Right lung (tissue), 5 donors: ENCODE results near the gene DTHD1. TPM values are rescaled to one million over a fixed set of nuclear protein-coding genes. Genes with fewer than 3 reads are reported as not detected.

Experiments
- DNase-seq, 2 donors: peaks; one replicate each; pipeline ENCODE4 v3.0.0-alpha.2; 2013
- polyA plus RNA-seq, 5 donors: library from polyadenylated mRNA; unstranded; fragments of 120-200 nt; gene quantifications; one replicate each; pipeline versions ENCODE4 v1.2.1 to v1.2.3, GENCODE V29; 2013; ENCODE audit warnings: inconsistent platforms in 1 of 5, low replicate concordance in 1 of 5; ENCODE audit not compliant: insufficient read length in 5 of 5, insufficient read depth in 1 of 5

Gene DTHD1
- polyA plus RNA-seq, 5 donors = 0.74 to 6.2 (median 4.6) TPM

DNA sequence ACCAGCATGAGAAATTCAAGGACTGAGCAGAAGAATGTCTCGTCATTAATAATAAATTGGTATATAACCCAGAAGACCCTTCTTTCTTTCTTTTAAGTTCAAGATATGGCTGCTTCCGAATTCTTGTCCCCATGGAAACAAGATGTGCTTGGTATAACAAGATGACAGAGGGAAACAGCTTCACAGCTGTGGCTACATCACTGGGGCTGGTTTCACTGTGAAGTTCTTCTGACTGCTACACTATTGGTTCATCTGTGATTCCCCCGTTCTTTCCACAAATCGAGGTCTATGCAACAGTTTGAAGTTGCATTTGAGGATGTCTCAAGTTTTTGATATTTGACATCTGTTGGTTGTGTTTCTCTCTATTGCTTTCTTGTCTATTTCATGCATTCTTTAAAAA lies 12.3 kb upstream of the DTHD1 start:
- DNase-seq = no peak

DNA sequence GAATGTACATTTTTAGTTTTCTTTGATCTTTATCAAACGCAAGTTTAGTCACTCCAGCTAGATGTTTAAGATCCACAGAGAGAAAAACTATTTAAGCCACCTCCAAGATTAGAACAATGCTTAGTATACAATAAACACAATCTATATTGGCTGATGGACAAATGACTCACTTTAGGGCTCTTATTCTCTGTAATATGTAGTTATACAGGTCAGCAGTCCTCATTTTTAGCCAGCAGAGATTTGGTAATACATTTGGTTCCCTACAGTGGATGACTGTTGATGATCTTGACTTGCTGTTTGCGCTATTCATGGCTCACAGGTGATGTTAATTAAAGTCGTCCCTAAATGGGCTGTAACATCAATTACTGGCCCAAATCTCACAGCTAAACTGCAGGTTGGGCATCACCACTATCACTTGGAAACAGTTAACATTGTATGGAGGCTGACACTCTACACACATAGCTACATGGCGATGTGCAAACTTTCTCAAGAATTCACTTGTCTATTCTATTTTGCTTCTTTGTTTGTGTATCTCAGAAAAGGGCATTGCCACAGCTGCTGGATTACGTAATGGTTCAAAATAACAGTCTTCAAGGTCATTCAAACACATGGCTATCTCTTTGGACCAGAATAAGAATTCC lies 11.8 kb upstream of the DTHD1 start:
- DNase-seq = no peak

DNA sequence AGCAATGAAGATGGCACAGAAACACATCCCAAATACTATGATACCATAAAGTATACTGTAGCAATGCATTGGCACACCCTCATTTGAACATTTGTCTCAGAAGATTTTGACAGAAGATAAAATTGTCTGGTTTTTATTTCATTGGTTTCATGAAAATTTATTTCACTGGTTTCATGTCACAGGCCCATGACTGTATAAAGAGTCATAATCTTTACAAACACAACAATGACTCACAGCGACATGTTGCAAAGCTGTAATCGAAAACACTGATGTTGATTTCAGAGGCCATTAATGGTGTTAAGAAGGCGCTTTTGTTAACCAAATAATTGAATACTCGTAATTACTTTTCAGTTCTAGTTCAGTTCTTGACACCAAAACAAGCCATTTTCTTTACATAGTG lies 8.1 kb upstream of the DTHD1 start:
- DNase-seq = no peak

DNA sequence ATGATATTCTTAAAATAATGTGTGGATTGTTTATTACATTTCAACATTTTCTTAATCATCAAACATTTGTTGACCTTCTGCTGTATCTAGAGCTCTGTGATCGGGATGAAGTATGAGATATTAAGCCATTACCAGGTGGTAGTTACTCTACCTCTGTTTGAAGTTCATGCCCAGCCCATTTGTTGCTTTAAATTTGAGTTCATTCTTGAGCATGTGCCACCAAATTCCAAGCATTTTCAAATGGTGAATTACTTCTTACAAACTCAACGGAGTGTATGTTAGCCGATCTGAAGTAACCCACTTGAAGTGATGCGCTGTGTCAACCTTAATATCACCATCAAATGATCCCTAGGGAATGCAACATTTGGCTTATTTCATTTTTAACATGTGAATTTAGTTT lies 7.3 kb upstream of the DTHD1 start:
- DNase-seq = no peak

DNA sequence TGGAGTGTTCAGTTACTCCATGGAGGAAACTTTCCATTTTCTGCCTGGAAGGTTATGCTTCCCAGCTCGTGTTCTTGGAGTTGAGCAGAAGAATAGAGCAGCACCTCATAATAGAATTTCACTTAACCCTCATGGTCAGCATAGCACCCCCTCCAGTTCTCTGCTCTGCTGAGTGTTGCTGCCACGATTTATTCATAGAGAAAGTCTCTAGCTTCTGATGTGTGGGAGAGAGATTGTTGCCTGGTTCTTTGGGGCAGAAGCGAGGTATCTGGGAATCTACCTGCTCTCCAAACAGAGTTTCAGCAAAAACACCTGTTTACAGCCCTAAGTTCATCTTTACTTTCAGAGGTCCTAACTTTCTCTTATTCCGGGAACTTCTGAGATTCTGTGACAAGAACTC lies 3.9 kb upstream of the DTHD1 start:
- no peak for DNase-seq

DNA sequence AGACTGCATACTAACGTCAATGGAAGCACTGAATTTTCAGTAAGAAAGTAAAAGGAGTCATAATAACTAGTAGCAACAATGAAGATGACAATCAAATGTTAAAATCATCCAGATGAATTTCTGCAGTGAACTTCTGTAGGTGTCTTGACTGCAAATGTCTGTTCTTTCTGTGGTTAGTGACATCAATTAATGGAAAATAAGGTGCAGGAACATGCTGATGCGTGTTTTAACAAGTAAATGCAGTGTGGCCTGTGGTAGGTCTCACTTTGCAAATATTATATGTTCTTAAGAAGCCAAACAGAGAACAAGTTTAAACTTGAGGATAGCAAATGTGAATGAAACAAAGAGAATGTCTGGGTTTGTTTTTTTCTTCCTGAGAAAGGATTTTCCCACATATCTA lies 2.6 kb upstream of the DTHD1 start:
- DNase-seq = no peak

DNA sequence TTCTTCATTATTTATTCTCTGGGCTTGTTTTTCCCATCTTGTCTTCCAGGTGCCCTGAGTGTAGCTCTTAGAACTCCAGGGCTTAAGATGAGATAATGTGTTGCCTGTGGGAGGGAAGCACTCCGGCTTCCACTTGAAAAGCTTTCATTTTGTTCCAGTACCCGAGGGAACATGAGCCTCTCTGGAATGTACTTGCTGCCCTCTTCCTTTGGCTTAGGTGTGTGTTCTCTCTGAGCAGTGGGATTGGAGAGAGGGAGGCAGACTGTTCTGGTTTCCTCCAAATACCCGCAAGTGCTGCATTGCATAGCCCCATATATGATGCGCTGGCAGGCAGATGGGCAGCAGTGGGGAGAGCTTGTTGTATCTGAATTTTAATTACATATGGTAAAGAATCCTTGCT lies 861 bp upstream of the DTHD1 start:
- DNase-seq = no peak

DNA sequence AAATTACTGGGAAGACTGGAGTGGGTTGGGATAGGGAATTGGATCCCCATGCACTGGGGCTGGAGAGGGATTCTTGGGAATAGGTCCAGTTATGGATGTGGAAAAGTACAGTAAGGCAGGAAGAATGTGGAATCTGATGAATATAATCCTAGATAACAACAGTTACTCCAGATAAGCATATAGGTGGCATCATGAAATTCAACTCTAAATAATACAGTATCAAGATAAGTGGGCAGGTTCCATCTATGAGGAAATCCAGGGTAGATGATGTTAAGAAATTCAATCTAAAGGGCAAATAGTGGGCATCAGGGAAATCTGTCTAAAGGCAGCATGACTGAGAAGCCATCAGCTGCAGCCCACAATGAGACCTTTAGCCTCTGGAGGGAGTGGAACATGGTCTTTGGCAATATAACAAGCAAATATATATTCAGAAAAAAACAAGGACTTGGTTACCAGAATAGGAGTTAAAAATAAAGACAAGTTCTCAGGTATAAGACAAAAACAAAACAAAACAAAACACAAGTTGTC lies 1.2 kb downstream of the DTHD1 start:
- no peak for DNase-seq

DNA sequence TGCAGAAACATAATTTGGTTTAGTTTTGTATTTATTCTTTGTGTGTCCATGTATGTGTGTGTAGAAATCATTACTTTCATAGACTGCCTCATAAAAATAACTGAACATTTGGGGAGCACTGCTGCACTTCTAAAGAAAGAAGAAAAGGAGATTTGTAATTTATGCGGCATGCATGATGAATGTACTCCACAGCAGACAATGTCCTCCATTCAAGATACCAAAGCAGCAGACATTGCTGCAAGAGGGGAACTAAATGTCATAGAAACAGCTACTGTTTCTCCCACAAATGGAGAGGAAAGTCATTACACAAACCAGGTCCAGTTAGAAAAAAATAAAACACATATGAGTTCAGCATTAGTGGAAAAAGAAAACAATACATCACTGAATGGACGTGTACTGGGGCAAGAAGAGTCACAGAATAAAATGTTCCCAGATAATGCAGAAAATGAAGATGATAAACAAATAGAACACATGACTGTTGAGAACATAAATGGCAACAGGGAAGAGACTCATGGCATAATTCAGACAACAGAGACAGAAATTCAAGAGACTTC lies 2.6 kb downstream of the DTHD1 start:
- DNase-seq = no peak

DNA sequence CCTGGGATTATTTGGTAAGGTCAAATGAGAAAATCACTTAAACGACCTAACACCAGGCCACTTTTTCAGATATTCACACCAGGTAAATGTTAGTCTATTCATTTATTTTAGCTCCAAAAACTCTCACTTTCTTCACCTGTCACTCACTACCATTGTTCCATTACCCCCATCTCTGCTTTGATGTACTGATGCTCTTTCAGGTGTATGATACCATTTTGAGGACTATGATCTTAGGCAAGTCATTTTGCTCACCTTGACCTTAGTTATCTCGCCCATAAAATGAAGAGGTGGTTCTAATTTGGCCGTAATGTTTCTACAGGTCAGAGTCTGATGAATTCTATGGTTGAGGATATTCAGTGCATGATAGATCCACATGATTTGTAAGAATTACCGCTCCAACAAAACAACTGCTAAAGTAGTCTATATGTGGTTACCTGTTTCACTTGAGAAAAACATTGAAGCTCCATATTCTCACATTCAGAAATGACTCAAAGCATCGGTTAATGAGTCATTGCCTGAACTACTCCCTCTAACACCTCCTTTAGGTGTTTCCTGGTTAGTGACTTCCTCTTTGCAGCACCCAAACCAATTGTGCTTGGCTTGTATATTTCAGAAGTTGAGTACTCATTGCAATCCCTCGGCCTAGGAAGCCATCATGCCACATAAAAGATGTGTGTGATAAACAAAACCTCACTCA lies 4.5 kb downstream of the DTHD1 start:
- no peak for DNase-seq

DNA sequence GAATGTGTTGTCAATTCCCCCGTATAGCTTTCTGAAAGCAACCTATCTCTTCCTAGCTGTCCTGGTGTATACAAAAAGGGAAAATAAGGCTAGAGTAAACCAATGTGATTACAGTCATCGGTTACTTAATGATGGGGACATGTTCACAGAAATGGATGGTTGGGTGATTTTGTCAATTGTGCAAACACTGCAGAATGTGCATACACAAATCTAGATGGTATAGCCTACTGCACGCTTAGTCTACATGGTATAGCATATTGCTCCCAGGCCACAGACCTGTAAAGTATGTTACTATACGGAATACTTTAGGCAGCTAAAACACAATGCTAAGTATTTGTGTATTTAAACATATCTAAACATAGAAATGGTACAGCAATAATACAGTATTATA lies 5.1 kb downstream of the DTHD1 start:
- DNase-seq = no peak

DNA sequence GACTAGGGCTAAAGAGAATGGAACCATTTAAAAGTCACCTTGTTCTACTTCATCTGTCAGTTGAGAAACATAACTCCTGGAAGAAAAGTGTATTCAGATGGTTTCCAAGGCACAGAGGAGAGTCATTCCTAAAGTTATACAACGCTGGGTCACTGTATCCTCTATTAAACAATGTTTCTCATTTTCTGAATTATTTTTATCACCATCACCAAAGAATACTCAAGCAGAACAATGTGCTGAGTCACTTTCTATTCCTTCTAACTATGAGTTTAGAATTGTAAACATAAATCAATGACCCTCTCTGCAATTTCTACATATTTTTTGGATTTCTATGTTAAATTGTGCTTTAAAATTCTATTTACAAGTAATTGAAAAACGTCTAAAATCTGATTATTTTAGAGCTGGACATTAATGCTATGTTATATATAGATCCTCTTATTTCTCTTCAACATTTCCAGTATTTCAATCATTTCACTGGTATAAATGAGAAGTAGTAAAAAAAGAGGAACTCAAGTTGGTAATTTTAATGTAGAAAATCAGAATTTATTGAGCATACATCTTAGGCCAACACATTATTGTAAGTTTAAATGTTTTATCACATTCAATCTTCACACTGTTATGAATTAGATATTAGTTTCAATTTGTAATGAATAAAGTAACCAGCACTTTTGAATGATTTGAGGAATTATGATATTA lies 7.5 kb downstream of the DTHD1 start:
- no peak for DNase-seq

DNA sequence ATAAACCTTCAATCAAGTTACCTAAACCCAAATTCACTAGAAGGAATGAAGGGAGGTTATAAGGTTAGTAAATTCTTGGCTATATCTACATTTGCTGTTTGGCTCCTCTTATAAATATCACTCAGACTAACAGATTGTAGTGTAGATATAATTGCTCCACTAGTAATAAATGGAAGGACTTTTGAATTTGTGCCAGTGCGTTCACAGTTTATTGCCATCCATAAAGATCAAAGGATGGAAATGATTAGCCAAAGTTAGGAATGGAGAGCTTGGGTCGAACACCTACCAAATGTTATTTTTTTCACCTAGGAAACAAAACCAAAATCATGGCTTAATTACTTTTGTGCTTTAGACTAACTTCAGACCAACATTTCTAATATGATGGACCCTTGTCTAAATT lies 9.2 kb downstream of the DTHD1 start:
- DNase-seq = no peak

DNA sequence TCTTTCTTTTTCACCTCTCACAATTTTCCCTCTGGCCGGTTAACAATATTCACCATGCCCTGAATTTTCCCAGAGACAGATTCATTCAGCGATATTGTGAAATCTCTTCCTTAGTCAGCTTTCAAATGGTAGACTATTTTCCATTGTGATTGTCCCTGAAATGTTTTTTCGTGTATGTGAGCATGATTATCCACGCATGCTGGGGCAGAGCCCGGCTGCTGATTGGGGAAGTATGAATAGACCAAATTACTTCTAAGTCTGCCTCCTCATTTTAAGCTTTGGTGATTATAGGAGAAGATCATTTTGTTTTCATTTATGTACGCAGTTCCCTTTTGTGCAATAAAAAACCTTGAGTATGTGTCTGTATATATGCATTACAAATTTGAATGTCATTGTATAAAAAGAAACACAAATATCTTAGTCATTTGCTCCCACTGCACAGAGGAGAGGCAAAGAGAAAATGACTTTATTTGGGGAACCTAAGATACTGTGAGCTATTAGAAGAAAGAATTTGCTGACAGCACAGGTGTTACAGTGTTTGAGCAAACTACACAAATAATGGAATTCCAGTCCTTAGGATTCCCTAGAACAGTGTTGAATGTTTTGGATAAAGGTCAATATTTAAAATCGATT lies 11.3 kb downstream of the DTHD1 start:
- no peak for DNase-seq

DNA sequence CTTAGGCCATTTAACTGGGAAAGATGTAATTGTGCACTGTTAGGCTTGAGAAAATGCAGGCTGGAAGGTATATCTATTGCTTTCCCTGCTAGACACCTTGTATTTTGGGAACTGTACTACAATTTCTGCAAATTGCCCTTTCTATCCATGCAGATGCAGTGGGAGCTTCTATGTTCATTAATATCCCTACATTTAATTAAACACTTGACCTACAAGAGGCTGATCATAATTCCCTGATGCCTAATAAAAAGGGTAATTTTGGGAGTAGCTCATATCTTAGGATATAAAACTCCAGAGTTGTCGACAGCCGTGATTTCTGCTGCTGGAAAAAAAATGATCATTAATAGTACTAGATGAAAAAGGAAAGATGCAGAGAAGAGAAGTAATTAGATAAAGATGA lies 19.7 kb downstream of the DTHD1 start:
- DNase-seq = no peak

DNA sequence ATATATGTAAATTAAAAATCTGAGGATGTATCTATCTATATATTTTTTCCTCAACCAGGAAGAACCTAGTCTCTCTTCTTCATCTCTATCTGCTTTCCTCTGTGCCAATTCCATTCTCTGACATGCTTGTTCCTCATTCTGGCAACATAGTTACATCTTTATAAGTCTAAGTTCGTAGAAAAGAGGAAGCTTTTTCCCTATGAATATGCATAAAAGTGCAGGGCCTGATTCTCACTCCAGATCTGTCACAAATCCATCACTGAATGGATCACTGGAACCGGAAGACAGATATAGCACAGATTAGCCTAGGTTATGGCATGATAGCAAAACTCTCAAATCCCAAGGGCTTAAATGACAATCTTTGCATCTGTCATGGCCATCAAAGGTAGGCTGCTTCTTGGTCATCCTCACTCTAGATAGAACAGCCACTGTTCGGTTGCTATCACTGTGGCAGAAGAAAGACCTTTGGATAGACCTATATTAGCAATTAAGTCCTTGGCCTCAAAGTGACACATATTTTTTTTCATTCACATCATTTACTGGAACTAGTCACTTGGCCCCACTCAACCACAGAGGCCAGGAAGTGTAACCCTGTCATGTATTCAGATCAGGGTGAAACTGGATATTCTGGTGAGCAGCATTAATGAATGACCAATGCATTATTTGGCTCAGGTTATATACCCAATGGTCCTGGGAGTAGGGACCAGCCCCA lies 22.2 kb downstream of the DTHD1 start:
- no peak for DNase-seq

DNA sequence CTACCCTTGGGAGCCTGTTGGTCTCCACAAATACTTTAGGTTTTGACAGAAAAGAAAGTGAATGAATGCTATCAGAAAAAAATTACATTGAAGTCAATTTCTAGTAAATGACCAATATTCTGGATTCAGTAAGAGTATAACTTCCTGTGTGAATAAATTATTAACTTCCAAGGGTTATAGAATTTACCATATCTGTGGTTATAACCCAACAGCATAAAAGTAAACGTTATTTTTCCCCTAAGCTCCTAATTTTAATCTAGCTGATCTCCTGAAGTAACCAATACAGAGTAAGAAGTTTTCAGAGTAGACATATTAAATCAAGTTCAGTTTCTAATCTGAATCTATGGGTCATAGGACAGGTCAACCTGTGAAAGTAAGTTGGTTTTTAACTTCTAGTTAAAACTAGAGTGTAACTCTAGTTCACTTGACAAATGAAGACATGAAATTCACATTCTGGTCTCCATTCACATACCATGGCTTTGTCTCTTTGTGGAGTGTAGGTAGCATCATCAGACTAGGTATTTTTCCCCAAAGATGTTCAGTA lies 22.8 kb downstream of the DTHD1 start:
- no peak for DNase-seq

DNA sequence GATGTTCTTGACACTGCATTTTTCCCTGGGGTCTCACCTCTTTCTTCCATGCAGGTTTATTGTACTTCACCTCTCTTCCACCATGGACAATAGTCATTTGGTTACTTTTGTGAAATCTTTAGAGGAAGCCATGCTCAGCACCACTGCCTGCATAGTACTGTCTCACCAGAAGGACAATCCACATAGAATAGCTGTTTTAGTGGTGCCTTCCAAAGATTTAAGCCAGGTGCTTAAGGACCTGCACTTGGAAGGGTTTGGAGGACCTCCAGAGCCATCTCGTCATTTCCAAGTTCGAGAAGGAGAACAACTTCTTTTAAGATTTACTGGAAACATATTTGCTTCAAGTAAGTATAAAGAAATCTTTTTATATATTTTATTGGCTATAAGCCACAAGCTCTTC lies 26.7 kb downstream of the DTHD1 start:
- peak; percentile 9 to 14 for DNase-seq

DNA sequence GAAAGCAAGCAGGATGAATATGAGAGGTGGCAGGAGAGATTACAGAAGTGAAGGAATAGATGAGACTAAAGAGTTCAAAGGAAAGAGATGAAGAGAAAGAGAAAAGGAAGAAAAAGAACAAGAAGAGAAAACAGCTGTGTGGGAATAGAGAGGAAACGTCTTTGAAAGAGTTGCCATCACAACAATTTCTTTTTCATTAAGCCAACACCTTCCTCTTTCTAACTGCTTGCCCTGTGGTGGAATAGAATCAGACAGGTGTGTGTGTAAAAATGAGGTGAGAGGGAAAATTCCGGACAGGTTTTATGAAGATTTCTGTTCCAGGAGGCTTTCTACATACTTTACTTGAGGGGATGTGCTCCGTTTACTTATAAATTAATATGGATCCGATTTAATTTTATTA lies 28.8 kb downstream of the DTHD1 start:
- DNase-seq = no peak

DNA sequence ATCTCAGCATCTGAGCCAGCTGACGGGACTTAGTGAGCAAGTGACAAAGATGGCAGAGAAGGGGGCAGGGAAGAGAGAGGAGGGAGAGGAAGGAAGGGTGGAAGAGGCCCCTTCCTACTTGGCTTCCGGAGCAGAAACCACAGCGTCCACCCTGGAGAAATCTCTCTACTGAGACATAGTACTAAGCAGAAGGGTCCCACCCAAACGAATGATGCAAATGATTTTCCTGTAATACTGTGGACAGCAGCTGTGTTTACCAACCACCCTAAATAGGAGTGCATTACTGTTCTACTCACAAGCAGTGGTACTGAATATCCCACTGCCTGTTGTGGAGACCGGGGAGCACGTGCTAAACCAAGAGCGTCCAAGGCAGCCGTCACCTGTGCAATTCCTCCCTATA lies 29.4 kb downstream of the DTHD1 start:
- peak in 1 of 2 donors; percentile 6 for DNase-seq

DNA sequence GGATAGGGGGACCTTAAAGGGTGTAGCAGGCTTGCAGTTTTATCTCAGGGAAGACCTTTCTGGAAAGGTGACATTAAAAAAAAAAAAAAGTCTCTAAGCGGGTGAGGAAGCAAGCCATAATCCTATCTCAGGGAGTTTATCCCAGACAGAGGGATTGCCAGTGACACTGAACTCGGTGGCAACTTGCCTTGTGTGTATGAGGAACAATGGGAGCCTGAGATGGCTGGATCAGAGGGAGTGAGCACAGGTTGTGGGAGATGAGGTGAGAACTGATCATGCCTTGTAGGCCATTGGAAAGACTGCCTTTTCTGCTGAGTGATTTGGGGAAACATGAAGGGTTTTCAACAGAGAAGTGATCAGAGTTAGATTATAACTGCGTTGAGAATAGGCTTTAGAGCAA lies 31.1 kb downstream of the DTHD1 start:
- no peak for DNase-seq
